22Rv1 (cell line): ENCODE results near the gene PARN.

ENCODE experiments used
- ZFX ChIP-seq: fragments of 450-650 bp; IDR thresholded peaks from 2 replicates; pipeline ENCODE4 v1.6.1; 2017; ENCODE audit warnings: antibody characterized with exemption, borderline replicate concordance
- TF ChIP-seq, protein P1 (sequence below): fragments of 450-650 bp; IDR thresholded peaks from 2 replicates; pipeline ENCODE4 v1.5.1; 2017; ENCODE audit warnings: mild to moderate bottlenecking

DNA sequence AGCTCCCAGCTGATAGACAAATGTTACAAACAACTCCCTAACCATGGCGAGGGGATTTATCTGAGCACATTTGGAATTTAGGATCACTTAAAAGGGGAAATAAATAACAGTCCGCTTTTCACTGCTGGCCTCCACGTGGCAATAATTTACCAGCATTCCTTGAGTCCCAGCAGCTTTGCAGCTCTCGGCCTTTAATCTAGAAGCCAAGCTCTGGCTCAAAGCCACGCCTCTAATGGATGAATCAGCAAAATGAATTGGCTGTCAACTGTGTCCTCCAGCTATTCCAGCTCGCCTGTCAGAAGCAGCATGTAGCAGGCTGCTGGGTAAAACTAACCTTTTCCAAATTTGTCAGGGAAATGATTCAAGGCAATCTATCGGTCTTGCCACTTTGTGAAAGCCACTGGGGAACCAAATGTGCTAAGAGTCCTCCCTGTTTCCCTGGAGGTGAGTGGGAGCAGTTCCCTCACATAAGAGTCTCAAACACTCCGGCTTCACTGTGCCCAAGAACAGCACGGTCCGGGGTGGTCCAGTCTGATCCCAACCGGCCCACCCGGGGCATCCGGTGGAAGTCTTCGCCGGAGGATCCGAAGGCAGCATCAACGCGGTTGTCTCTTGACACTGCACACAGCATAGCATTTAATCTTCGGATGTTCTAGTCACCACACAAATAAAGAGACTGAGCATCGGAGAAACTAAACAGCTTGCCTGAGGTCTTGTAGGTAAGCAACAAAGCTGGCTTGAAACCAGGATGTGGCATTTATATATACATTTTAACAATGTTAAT, 143.3 kb downstream of the PARN start:
- TF ChIP-seq, protein P1, sequence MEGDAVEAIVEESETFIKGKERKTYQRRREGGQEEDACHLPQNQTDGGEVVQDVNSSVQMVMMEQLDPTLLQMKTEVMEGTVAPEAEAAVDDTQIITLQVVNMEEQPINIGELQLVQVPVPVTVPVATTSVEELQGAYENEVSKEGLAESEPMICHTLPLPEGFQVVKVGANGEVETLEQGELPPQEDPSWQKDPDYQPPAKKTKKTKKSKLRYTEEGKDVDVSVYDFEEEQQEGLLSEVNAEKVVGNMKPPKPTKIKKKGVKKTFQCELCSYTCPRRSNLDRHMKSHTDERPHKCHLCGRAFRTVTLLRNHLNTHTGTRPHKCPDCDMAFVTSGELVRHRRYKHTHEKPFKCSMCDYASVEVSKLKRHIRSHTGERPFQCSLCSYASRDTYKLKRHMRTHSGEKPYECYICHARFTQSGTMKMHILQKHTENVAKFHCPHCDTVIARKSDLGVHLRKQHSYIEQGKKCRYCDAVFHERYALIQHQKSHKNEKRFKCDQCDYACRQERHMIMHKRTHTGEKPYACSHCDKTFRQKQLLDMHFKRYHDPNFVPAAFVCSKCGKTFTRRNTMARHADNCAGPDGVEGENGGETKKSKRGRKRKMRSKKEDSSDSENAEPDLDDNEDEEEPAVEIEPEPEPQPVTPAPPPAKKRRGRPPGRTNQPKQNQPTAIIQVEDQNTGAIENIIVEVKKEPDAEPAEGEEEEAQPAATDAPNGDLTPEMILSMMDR: no peak
- TF ChIP-seq ZFX: no peak
